HepG2 (cell line): Measurements from ENCODE around the gene TBL2. TPM values are rescaled to one million over a fixed set of nuclear protein-coding genes. Genes with fewer than 3 reads are reported as not detected.

Experiments used
- CBX5 ChIP-seq: sonication (generic); formaldehyde crosslinking; IDR thresholded peaks from 2 replicates; pipeline ENCODE4 v1.4.0; 2020; ENCODE audit warnings: missing genetic modification reagents, borderline replicate concordance
- FOXA1 ChIP-seq, 2 experiments: fragments of 450-650 bp in 1 of 2; sonication (generic) in 1 of 2; formaldehyde crosslinking in 1 of 2; IDR thresholded peaks; 2 replicates each; pipeline versions ENCODE4 v1.4.0 to v1.6.1; 2016 to 2020; ENCODE audit warnings: missing genetic modification reagents in 1 of 2
- HNF4G ChIP-seq, 2 experiments: sonication (generic) in 1 of 2; formaldehyde crosslinking in 1 of 2; IDR thresholded peaks; 2 replicates each; pipeline versions ENCODE4 v1.4.0 to v1.6.1; 2011 to 2020; ENCODE audit warnings: borderline replicate concordance in 2 of 2, low read depth in 2 of 2, mild to moderate bottlenecking in 2 of 2, low read length in 1 of 2, missing genetic modification reagents in 1 of 2, moderate library complexity in 1 of 2
- KDM5A ChIP-seq: fragments of 200-600 bp; sonication (generic); IDR thresholded peaks from 2 replicates; pipeline ENCODE4 v1.7.0; 2018; ENCODE audit warnings: antibody characterized with exemption, mild to moderate bottlenecking, low read length, borderline replicate concordance
- NFATC3 ChIP-seq: sonication (generic); formaldehyde crosslinking; IDR thresholded peaks from 2 replicates; pipeline ENCODE4 v1.5.1; 2020; ENCODE audit warnings: mild to moderate bottlenecking, missing genetic modification reagents
- PITX1 ChIP-seq: sonication (generic); formaldehyde crosslinking; IDR thresholded peaks from 2 replicates; pipeline ENCODE4 v1.5.1; 2020; ENCODE audit warnings: mild to moderate bottlenecking, missing genetic modification reagents
- SOX6 ChIP-seq, 2 experiments: fragments of 450-650 bp in 1 of 2; sonication (generic) in 1 of 2; formaldehyde crosslinking in 1 of 2; IDR thresholded peaks; 2 replicates each; pipeline versions ENCODE4 v1.4.0 to v1.6.1; 2017 to 2020; ENCODE audit warnings: antibody characterized with exemption in 1 of 2, mild to moderate bottlenecking in 1 of 2, missing genetic modification reagents in 1 of 2
- SPEN ChIP-seq: sonication (generic); formaldehyde crosslinking; IDR thresholded peaks from 2 replicates; pipeline ENCODE4 v1.5.1; 2020; ENCODE audit warnings: low read depth, mild to moderate bottlenecking, missing genetic modification reagents
- STAG1 ChIP-seq: sonication (generic); formaldehyde crosslinking; IDR thresholded peaks from 2 replicates; pipeline ENCODE4 v1.4.0; 2020; ENCODE audit warnings: missing genetic modification reagents
- ZMAT3 ChIP-seq: sonication (generic); formaldehyde crosslinking; conservative IDR thresholded peaks from 2 replicates; pipeline ENCODE4 v1.7.0; 2021; ENCODE audit warnings: missing genetic modification reagents
- ZNF10 ChIP-seq: sonication (generic); formaldehyde crosslinking; IDR thresholded peaks from 2 replicates; pipeline ENCODE4 v1.4.0; 2020; ENCODE audit warnings: mild to moderate bottlenecking, low read depth, missing genetic modification reagents, borderline replicate concordance
- ZNF296 ChIP-seq: sonication (generic); formaldehyde crosslinking; conservative IDR thresholded peaks from 2 replicates; pipeline ENCODE4 v1.5.0; 2020; ENCODE audit warnings: mild to moderate bottlenecking, missing genetic modification reagents
- ZNF552 ChIP-seq: sonication (generic); formaldehyde crosslinking; IDR thresholded peaks from 2 replicates; pipeline ENCODE4 v1.9.0; 2022; ENCODE audit warnings: missing genetic modification reagents, mild to moderate bottlenecking, borderline replicate concordance
- ZNF790 ChIP-seq: sonication (generic); formaldehyde crosslinking; IDR thresholded peaks from 2 replicates; pipeline ENCODE4 v1.8.0; 2022; ENCODE audit warnings: missing genetic modification reagents, mild to moderate bottlenecking, borderline replicate concordance
- ZNF792 ChIP-seq: IDR thresholded peaks from 2 replicates; pipeline ENCODE4 v1.6.1; 2016
- ZSCAN31 ChIP-seq: sonication (generic); formaldehyde crosslinking; IDR thresholded peaks from 2 replicates; pipeline ENCODE4 v1.5.0; 2020; ENCODE audit warnings: low read depth, mild to moderate bottlenecking, missing genetic modification reagents
- polyA plus RNA-seq, 8 experiments: library from polyadenylated mRNA; depleted of rRNA in 3 of 8; stranded (reverse) in 7 of 8; unstranded in 1 of 8; fragments of >200 nt; fragmentation: Illumina TruSeq in 4 of 8; extraction: Trizol in 4 of 8; gene quantifications; 2 replicates each; pipeline versions ENCODE4 v1.2.1 to v1.2.3, GENCODE V29; 2011 to 2016; ENCODE audit warnings: low read depth in 4 of 8, missing spikeins in 1 of 8, mixed read lengths in 1 of 8; ENCODE audit not compliant: insufficient read depth in 1 of 8
- total RNA-seq, 5 experiments: library from RNA; depleted of rRNA; stranded (reverse); fragments of >200 nt; fragmentation: Illumina TruSeq; extraction: Trizol; gene quantifications; 2 replicates each; pipeline ENCODE4 v1.2.3, GENCODE V29; 2016; ENCODE audit warnings: low read depth in 1 of 5
- TF ChIP-seq, protein P1 (sequence below): sonication (generic); formaldehyde crosslinking; IDR thresholded peaks from 2 replicates; pipeline ENCODE4 v1.4.0; 2020; ENCODE audit warnings: missing genetic modification reagents, borderline replicate concordance
- TF ChIP-seq, protein P2 (sequence below): sonication (generic); formaldehyde crosslinking; IDR thresholded peaks from 2 replicates; pipeline ENCODE4 v1.4.0; 2020; ENCODE audit warnings: mild to moderate bottlenecking, low read depth, missing genetic modification reagents
- TF ChIP-seq, protein P3 (sequence below): sonication (generic); formaldehyde crosslinking; IDR thresholded peaks from 2 replicates; pipeline ENCODE4 v1.5.1; 2020; ENCODE audit warnings: mild to moderate bottlenecking, missing genetic modification reagents
- TF ChIP-seq, protein P4 (sequence below): sonication (generic); formaldehyde crosslinking; IDR thresholded peaks from 2 replicates; pipeline ENCODE4 v1.4.0; 2020; ENCODE audit warnings: missing genetic modification reagents, borderline replicate concordance

The TBL2 gene
- total and polyA plus RNA-seq, 2 of the 13 experiments (the other 11 are each of a cell fraction or from before 2014, with no cell fraction given) = 43.4 to 47.2 TPM

DNA sequence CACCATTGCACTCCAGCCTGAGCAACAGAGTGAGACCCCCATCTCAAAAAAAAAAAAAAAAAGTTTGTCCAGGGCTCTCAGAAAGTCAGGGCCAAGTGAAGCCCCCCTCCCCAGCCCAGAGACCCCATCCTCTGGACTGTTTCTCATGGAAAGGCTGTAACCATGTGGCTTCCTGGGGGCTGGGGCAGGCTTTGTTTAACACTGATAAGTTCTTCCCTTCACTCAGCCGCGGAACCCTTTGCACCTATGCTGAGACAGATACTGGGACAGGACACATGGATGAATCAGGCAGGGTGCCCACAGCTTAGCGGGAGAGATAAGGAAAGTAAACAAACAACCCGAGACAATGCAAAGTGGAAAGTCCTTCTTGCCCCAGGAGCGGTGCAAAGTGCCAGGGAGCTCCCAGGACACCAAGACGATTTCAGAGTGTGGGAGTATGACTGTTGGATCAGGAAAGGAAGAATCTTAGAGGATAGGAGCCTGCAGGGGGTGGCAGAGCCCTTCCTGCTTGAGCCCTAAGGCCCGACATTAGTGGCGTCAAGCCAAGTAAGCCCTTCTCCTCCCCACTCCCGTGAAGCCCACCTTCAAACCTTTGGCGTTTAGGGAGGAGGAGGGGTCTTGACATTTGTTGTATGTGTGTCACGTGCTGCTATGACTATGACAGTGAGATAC is 34.4 kb upstream of the TBL2 start (continued):
- TF ChIP-seq SPEN (CRISPR knock-in tag) (peak; percentile 79; the same call in 1 of the 2 replicates), KDM5A (no peak), NFATC3 (CRISPR knock-in tag) (no peak), STAG1 (CRISPR knock-in tag) (peak; percentile 33), ZNF296 (no peak), ZNF792 (CRISPR knock-in tag) (peak; percentile 86; the same call in 1 of the 2 replicates), ZNF790 (CRISPR knock-in tag) (no peak), CBX5 (peak; percentile 56; the same call in 1 of the 2 replicates), ZNF552 (CRISPR knock-in tag) (no peak), ZNF10 (no peak), SOX6 (IDR thresholded peaks at IDR 0.05) (no peak), SOX6 (CRISPR knock-in tag; IDR thresholded peaks at IDR 0.05) (peak; percentile 100), ZMAT3 (peak; percentile 57; the same call in 1 of the 2 replicates), PITX1 (CRISPR knock-in tag) (peak; percentile 98), FOXA1 (IDR thresholded peaks at IDR 0.05) (peak; percentile 9; the same call in 1 of the 2 replicates), FOXA1 (CRISPR knock-in tag; IDR thresholded peaks at IDR 0.05) (peak; percentile 98), ZSCAN31 (CRISPR knock-in tag) (peak; percentile 95), HNF4G (IDR thresholded peaks at IDR 0.05; ENCODE audit: borderline replicate concordance, low read depth, low read length) (peak; percentile 98), HNF4G (CRISPR knock-in tag; IDR thresholded peaks at IDR 0.05; ENCODE audit: borderline replicate concordance, low read depth) (peak; percentile 98)
- TF ChIP-seq, protein P1, sequence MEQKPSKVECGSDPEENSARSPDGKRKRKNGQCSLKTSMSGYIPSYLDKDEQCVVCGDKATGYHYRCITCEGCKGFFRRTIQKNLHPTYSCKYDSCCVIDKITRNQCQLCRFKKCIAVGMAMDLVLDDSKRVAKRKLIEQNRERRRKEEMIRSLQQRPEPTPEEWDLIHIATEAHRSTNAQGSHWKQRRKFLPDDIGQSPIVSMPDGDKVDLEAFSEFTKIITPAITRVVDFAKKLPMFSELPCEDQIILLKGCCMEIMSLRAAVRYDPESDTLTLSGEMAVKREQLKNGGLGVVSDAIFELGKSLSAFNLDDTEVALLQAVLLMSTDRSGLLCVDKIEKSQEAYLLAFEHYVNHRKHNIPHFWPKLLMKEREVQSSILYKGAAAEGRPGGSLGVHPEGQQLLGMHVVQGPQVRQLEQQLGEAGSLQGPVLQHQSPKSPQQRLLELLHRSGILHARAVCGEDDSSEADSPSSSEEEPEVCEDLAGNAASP (CRISPR knock-in tag) = peak; percentile 96
- TF ChIP-seq, protein P2, sequence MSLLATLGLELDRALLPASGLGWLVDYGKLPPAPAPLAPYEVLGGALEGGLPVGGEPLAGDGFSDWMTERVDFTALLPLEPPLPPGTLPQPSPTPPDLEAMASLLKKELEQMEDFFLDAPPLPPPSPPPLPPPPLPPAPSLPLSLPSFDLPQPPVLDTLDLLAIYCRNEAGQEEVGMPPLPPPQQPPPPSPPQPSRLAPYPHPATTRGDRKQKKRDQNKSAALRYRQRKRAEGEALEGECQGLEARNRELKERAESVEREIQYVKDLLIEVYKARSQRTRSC (CRISPR knock-in tag) = no peak
- TF ChIP-seq, protein P3, sequence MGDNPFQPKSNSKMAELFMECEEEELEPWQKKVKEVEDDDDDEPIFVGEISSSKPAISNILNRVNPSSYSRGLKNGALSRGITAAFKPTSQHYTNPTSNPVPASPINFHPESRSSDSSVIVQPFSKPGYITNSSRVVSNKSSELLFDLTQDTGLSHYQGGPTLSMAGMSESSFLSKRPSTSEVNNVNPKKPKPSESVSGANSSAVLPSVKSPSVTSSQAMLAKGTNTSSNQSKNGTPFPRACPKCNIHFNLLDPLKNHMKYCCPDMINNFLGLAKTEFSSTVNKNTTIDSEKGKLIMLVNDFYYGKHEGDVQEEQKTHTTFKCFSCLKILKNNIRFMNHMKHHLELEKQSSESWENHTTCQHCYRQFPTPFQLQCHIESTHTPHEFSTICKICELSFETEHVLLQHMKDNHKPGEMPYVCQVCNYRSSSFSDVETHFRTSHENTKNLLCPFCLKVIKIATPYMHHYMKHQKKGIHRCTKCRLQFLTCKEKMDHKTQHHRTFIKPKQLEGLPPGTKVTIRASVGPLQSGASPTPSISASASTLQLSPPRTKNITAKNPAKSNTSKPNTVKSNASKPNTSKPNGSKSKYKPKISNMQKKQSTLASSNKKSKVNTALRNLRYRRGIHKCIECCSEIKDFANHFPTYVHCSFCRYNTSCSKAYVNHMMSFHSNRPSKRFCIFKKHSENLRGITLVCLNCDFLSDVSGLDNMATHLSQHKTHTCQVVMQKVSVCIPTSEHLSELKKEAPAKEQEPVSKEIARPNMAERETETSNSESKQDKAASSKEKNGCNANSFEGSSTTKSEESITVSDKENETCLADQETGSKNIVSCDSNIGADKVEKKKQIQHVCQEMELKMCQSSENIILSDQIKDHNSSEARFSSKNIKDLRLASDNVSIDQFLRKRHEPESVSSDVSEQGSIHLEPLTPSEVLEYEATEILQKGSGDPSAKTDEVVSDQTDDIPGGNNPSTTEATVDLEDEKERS (CRISPR knock-in tag) = peak; percentile 62; the same call in 1 of the 2 replicates
- TF ChIP-seq, protein P4, sequence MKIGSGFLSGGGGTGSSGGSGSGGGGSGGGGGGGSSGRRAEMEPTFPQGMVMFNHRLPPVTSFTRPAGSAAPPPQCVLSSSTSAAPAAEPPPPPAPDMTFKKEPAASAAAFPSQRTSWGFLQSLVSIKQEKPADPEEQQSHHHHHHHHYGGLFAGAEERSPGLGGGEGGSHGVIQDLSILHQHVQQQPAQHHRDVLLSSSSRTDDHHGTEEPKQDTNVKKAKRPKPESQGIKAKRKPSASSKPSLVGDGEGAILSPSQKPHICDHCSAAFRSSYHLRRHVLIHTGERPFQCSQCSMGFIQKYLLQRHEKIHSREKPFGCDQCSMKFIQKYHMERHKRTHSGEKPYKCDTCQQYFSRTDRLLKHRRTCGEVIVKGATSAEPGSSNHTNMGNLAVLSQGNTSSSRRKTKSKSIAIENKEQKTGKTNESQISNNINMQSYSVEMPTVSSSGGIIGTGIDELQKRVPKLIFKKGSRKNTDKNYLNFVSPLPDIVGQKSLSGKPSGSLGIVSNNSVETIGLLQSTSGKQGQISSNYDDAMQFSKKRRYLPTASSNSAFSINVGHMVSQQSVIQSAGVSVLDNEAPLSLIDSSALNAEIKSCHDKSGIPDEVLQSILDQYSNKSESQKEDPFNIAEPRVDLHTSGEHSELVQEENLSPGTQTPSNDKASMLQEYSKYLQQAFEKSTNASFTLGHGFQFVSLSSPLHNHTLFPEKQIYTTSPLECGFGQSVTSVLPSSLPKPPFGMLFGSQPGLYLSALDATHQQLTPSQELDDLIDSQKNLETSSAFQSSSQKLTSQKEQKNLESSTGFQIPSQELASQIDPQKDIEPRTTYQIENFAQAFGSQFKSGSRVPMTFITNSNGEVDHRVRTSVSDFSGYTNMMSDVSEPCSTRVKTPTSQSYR = peak; percentile 74; the same call in 1 of the 2 replicates
